ENCODE measurements around the gene USP40. TPM values are rescaled to one million over a fixed set of nuclear protein-coding genes. Genes with fewer than 3 reads are reported as not detected.

USP40 gene
- polyA plus RNA-seq, 4 donors, result 29.3 to 51.8 (median 47.8) TPM

- no peak for DNase-seq (ENCODE audit: low read depth in 4 of 4, low spot score in 3 of 4)
These were observed 9.5 kb downstream of the USP40 start for GRCh38 chr2:233556881-233557736.

- DNase-seq (ENCODE audit: low read depth in 4 of 4, low spot score in 3 of 4), result no peak
These were observed 13.2 kb downstream of the USP40 start for GRCh38 chr2:233553366-233553765.

GRCh38 chr2:233551491-233551890 is 15.1 kb downstream of the USP40 start:
- DNase-seq (ENCODE audit: low read depth in 4 of 4, low spot score in 3 of 4), result no peak

GRCh38 chr2:233546774-233547173 is 19.8 kb downstream of the USP40 start:
- no peak for DNase-seq (ENCODE audit: low read depth in 4 of 4, low spot score in 3 of 4)

- no peak for DNase-seq (ENCODE audit: low read depth in 4 of 4, low spot score in 3 of 4)
These were observed 20.5 kb downstream of the USP40 start for GRCh38 chr2:233546101-233546500.

- peak in 1 of 4 donors; percentile 70 for DNase-seq (ENCODE audit: low read depth in 4 of 4, low spot score in 3 of 4)
These were observed 22.4 kb downstream of the USP40 start for GRCh38 chr2:233544200-233544610.

- no peak for DNase-seq (ENCODE audit: low read depth in 4 of 4, low spot score in 3 of 4)
These were observed 24.1 kb downstream of the USP40 start for GRCh38 chr2:233542507-233542906.

GRCh38 chr2:233538741-233539140 is 27.8 kb downstream of the USP40 start:
- no peak for DNase-seq (ENCODE audit: low read depth in 4 of 4, low spot score in 3 of 4)

- no peak for DNase-seq (ENCODE audit: low read depth in 4 of 4, low spot score in 3 of 4)
These were observed 31.3 kb downstream of the USP40 start for GRCh38 chr2:233535271-233535670.

- DNase-seq (ENCODE audit: low read depth in 4 of 4, low spot score in 3 of 4), result no peak
These were observed 33.6 kb downstream of the USP40 start for GRCh38 chr2:233532971-233533370.

- DNase-seq (ENCODE audit: low read depth in 4 of 4, low spot score in 3 of 4), result no peak
These were observed 34.6 kb downstream of the USP40 start for GRCh38 chr2:233531955-233532354.

- no peak for DNase-seq (ENCODE audit: low read depth in 4 of 4, low spot score in 3 of 4)
These were observed 36.2 kb downstream of the USP40 start for GRCh38 chr2:233530381-233530780.

GRCh38 chr2:233528182-233528581 is 38.4 kb downstream of the USP40 start:
- no peak for DNase-seq (ENCODE audit: low read depth in 4 of 4, low spot score in 3 of 4)

- DNase-seq (ENCODE audit: low read depth in 4 of 4, low spot score in 3 of 4), result no peak
These were observed 40.8 kb downstream of the USP40 start for GRCh38 chr2:233525791-233526190.

- DNase-seq (ENCODE audit: low read depth in 4 of 4, low spot score in 3 of 4), result no peak
These were observed 46.6 kb downstream of the USP40 start for GRCh38 chr2:233519787-233520611.

- DNase-seq (ENCODE audit: low read depth in 4 of 4, low spot score in 3 of 4), result no peak
These were observed 52.5 kb downstream of the USP40 start for GRCh38 chr2:233513953-233514655.

GRCh38 chr2:233503947-233504637 is 62.5 kb downstream of the USP40 start:
- DNase-seq (ENCODE audit: low read depth in 4 of 4, low spot score in 3 of 4), result no peak

- DNase-seq (ENCODE audit: low read depth in 4 of 4, low spot score in 3 of 4), result no peak
These were observed 63.1 kb downstream of the USP40 start for GRCh38 chr2:233503481-233503880.

- DNase-seq (ENCODE audit: low read depth in 4 of 4, low spot score in 3 of 4), result no peak
These were observed 65.1 kb downstream of the USP40 start for GRCh38 chr2:233501198-233502076.
